GM23338 (cell line): ENCODE results near the gene BICDL1. TPM values are rescaled to one million over a fixed set of nuclear protein-coding genes. Genes with fewer than 3 reads are reported as not detected.
A peak's percentile ranks its signal among the peaks of the same experiment; 100 is the strongest.

ENCODE experiments used
- ATAC-seq: fragments of 200-7000 bp; cut with Tn5 transposase; 3 replicates; pipeline ENCODE4 v1.9.1; 2020
- DNase-seq: peaks from one replicate; pipeline ENCODE4 v3.0.0-alpha.2; 2015; ENCODE audit warnings: low spot score
- H2AFZ ChIP-seq: fragments of 200-600 bp; sonication (generic); 2 replicates; pipeline ENCODE4 v1.8.0; 2016; ENCODE audit warnings: antibody characterized with exemption, mild to moderate bottlenecking, moderate library complexity
- H3F3A ChIP-seq: fragments of 200-600 bp; sonication (generic); replicated peaks from 2 replicates; pipeline ENCODE4 v1.8.0; 2017; ENCODE audit warnings: antibody characterized with exemption, mixed run types, low read depth
- H3K27ac ChIP-seq: fragments of 200-600 bp; sonication (generic); 2 replicates; pipeline ENCODE4 v1.6.1; 2016; ENCODE audit warnings: low read depth
- H3K27me3 ChIP-seq: fragments of 200-600 bp; sonication (generic); 2 replicates; pipeline ENCODE4 v1.8.0; 2016; ENCODE audit warnings: mild to moderate bottlenecking, mixed run types, moderate library complexity; ENCODE audit not compliant: insufficient read depth
- H3K36me3 ChIP-seq: fragments of 200-600 bp; sonication (generic); 2 replicates; pipeline ENCODE4 v1.8.0; 2016; ENCODE audit warnings: mild to moderate bottlenecking; ENCODE audit not compliant: insufficient read depth
- H3K4me1 ChIP-seq: fragments of 200-600 bp; sonication (generic); 2 replicates; pipeline ENCODE4 v1.8.0; 2016; ENCODE audit warnings: mild to moderate bottlenecking, moderate library complexity; ENCODE audit not compliant: insufficient read depth
- H3K4me2 ChIP-seq: fragments of 200-600 bp; sonication (generic); 2 replicates; pipeline ENCODE4 v1.7.1; 2017; ENCODE audit warnings: mixed run types
- H3K4me3 ChIP-seq: fragments of 200-600 bp; sonication (generic); 2 replicates; pipeline ENCODE4 v1.6.1; 2016; ENCODE audit warnings: mixed run types
- H3K79me2 ChIP-seq: fragments of 200-600 bp; sonication (generic); replicated peaks from 2 replicates; pipeline ENCODE4 v1.8.0; 2017; ENCODE audit warnings: mild to moderate bottlenecking; ENCODE audit not compliant: insufficient read depth
- H3K9me2 ChIP-seq: fragments of 200-600 bp; sonication (generic); 2 replicates; pipeline ENCODE4 v1.8.0; 2017; ENCODE audit not compliant: insufficient read depth
- H4K20me1 ChIP-seq: fragments of 200-600 bp; sonication (generic); replicated peaks from 2 replicates; pipeline ENCODE4 v1.8.0; 2017; ENCODE audit warnings: mild to moderate bottlenecking; ENCODE audit not compliant: insufficient read depth
- H3K27ac Mint-ChIP-seq: 2 replicates; pipeline ENCODE4 v1.8.0; 2020; ENCODE audit warnings: inconsistent platforms, mild to moderate bottlenecking, moderate library complexity, mixed read lengths
- H3K27me3 Mint-ChIP-seq: 3 replicates; pipeline ENCODE4 v1.8.0; 2022; ENCODE audit warnings: low read depth, mild to moderate bottlenecking, moderate library complexity, mixed read lengths, inconsistent platforms; ENCODE audit not compliant: insufficient read depth, poor library complexity
- H3K36me3 Mint-ChIP-seq: 3 replicates; pipeline ENCODE4 v1.8.0; 2021; ENCODE audit warnings: low read depth, mild to moderate bottlenecking, inconsistent platforms, moderate library complexity, mixed read lengths
- H3K4me1 Mint-ChIP-seq: 3 replicates; pipeline ENCODE4 v1.8.0; 2020; ENCODE audit warnings: mild to moderate bottlenecking, inconsistent platforms, mixed read lengths
- H3K4me3 Mint-ChIP-seq: 3 replicates; pipeline ENCODE4 v1.8.0; 2021; ENCODE audit warnings: moderate library complexity, mild to moderate bottlenecking, inconsistent platforms, mixed read lengths
- H3K9me3 Mint-ChIP-seq: 3 replicates; pipeline ENCODE4 v1.8.0; 2020; ENCODE audit warnings: moderate library complexity, mild to moderate bottlenecking, inconsistent platforms, mixed read lengths
- ETS1 ChIP-seq: IDR thresholded peaks from 2 replicates; pipeline ENCODE4 v1.6.1; 2016; ENCODE audit warnings: antibody characterized with exemption
- EZH2 ChIP-seq: fragments of 200-600 bp; sonication (generic); IDR thresholded peaks from one replicate; pipeline ENCODE4 v1.8.0; 2017; ENCODE audit warnings: antibody characterized with exemption, mild to moderate bottlenecking, low read depth; ENCODE audit not compliant: unreplicated experiment
- EZH2phosphoT487 ChIP-seq: fragments of 200-600 bp; sonication (generic); IDR thresholded peaks from one replicate; pipeline ENCODE4 v1.8.1; 2018; ENCODE audit warnings: antibody characterized with exemption; ENCODE audit not compliant: unreplicated experiment
- ZNF331 ChIP-seq: fragments of 250-450 bp; sonication (Bioruptor Pico); IDR thresholded peaks from 2 replicates; pipeline ENCODE4 v1.5.0; 2020; ENCODE audit warnings: low read depth, mild to moderate bottlenecking, moderate library complexity
- ZNF462 ChIP-seq: fragments of 250-450 bp; sonication (Bioruptor Pico); IDR thresholded peaks from 2 replicates; pipeline ENCODE4 v1.5.0; 2020; ENCODE audit warnings: mild to moderate bottlenecking, moderate library complexity
- polyA plus RNA-seq: library from polyadenylated mRNA; unstranded; fragments of >200 nt; fragmentation: Nextera tagmentation; extraction: Ambion mirVana; gene quantifications from 2 replicates; pipeline ENCODE4 v1.2.1, GENCODE V29; 2016
- total RNA-seq: library from RNA; depleted of rRNA; stranded (reverse); fragments of >200 nt; shearing (Covaris generic); gene quantifications from 2 replicates; pipeline ENCODE4 v1.2.3, GENCODE V29; 2014

BICDL1 gene
- total and polyA plus RNA-seq, 2 experiments from 2014 or later = 14.0 to 25.7 TPM

- TF ChIP-seq ZNF462 (CRISPR knock-in tag) (no peak), ZNF331 (CRISPR knock-in tag) (no peak)
Measured at GRCh38 chr12:119942386-119942785, 46.6 kb upstream of the BICDL1 start (continued).

- Histone ChIP-seq H3K9me2 (no peaks in the 10 kb centered on the region), H2AFZ (peak overlapping the region; percentile 81; the same call in 1 of the 2 replicates), H3K79me2 (no peaks in the 10 kb centered on the region), H3K4me3 (no peak overlapping the region), H3F3A (no peaks in the 10 kb centered on the region), H3K27me3 (no peaks in the 10 kb centered on the region), H3K36me3 (no peaks in the 10 kb centered on the region), H3K27ac (no peak overlapping the region), H3K4me2 (no peak overlapping the region), H4K20me1 (no peaks in the 10 kb centered on the region), H3K4me1 (no peaks in the 10 kb centered on the region)
- TF ChIP-seq ZNF462 (CRISPR knock-in tag) = no peak
- TF ChIP-seq EZH2 = no peak
- TF ChIP-seq ETS1 = no peak
- no peak for TF ChIP-seq EZH2phosphoT487
- no peak overlapping the region for H3K27ac Mint-ChIP-seq
- no peaks in the 10 kb centered on the region for H3K36me3 Mint-ChIP-seq
- ATAC-seq (no peak; the same call in 2 of the 3 replicates), DNase-seq (no peak)
- no peaks in the 10 kb centered on the region for H3K4me1 Mint-ChIP-seq
- H3K4me3 Mint-ChIP-seq = no peak overlapping the region
- H3K9me3 Mint-ChIP-seq = no peaks in the 10 kb centered on the region
- H3K27me3 Mint-ChIP-seq = peaks cover 6% of the 10 kb centered on the region
Measured at GRCh38 chr12:119946213-119946612, 42.8 kb upstream of the BICDL1 start.
